ENCODE measurements around the gene CIAO3. TPM values are rescaled to one million over a fixed set of nuclear protein-coding genes. Genes with fewer than 3 reads are reported as not detected.

CIAO3 gene
- total RNA-seq, 1 donor from 2014 or later: 33.7 TPM

DNA sequence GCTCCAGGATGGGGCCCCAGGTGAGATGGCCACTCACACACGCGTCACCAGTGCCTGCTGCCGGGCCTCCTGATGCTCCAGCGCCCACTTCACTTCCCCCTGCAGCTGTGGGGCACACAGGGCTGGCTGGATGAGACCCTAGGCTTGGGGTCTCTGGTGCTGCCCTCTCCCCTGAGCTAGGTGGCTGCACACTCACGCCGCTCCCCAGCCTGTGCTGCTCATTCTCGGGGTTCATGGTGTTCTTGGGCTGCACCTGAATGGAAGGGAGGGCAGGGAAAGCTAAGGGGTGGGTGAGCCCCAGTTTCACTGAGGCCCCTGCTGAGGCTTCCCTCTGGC, 15.8 kb downstream of the CIAO3 start:
- DNase-seq (ENCODE audit: extremely low read depth, low read depth, low spot score): no peak

DNA sequence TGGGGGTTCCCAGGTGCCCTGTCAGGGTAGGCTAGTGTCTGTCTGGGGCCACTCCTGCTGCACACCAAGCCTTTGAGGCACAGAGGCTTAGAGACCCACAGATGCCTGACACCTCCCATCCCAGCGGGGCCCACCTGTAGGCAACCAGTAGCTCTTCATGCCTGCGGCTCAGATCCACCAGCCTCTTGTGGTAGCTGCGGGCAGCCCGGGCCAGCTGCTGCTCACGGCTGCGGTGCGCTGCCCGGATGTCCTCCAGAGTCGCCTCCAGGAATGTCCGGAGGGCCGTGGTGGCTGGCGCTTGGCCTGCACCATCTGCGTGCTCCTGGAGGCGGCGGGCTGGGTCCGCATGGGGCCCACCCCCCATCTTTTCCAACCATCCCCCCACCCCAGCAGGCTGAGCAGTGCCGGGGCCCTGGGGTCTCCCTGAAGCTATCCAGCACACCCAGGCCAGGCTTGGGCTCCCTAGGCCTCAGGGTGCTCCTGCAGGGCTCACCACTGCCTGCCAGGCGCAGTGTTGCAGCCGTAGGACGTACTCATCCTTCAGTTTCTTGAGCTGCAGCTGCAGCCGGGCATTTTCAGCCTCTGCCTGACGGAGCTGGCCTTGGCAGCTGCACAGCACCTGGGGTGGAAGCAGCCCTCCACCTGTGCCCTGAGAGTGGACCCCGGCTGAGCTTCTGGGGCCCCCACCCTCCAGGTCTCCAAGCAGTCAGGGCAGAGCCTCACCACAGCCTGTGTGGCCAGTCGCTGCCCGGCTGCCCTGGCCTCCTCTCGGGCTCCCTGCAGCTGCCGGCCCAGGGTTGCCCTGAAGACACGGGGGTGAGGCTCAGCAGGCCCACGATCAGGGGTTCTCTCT, 16.4 kb downstream of the CIAO3 start:
- no peak for DNase-seq (ENCODE audit: extremely low read depth, low read depth, low spot score)

- no peak for DNase-seq (ENCODE audit: extremely low read depth, low read depth, low spot score)
Observed at GRCh38 chr16:723695-724094, 17.1 kb downstream of the CIAO3 start.

DNA sequence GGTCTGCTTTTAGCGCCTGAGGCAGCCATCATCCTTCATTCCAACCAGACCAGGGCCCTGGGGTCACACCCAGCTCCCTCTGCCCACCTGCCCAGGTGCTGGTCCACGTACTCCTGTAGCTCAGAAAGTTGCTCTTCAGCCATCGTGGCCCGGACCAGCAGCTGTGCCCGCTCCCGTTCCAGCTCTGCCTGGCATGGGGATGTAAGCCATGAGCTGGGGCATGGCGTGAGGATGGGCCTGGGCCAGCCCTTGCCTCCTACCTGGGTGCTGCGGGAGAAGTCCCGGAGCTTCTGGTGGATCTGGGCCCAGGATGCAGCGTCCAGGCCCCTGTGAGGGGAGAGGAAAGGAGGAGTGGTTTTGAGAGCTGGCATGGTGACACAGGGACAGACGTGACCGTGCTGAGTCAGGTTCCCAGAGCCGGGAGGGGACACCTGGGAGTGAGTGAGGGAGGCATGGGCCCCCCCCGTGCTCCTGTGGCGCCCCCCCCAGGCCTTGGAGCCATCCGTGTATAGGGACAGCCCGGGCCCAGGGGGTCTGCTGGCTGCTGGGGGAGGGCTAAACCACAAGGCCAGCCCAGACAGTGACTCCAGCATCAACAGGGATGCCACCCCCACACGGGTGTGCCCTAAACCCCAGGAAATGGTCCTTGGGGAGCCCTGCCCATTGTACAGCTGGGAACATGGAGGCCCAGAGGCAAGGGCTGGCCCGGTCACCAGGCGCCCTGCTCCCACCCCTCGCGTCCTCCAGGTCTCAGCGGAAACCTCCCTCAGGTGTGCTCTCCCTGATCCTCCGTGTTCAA, 17.8 kb downstream of the CIAO3 start:
- no peak for DNase-seq (ENCODE audit: extremely low read depth, low read depth, low spot score)

DNA sequence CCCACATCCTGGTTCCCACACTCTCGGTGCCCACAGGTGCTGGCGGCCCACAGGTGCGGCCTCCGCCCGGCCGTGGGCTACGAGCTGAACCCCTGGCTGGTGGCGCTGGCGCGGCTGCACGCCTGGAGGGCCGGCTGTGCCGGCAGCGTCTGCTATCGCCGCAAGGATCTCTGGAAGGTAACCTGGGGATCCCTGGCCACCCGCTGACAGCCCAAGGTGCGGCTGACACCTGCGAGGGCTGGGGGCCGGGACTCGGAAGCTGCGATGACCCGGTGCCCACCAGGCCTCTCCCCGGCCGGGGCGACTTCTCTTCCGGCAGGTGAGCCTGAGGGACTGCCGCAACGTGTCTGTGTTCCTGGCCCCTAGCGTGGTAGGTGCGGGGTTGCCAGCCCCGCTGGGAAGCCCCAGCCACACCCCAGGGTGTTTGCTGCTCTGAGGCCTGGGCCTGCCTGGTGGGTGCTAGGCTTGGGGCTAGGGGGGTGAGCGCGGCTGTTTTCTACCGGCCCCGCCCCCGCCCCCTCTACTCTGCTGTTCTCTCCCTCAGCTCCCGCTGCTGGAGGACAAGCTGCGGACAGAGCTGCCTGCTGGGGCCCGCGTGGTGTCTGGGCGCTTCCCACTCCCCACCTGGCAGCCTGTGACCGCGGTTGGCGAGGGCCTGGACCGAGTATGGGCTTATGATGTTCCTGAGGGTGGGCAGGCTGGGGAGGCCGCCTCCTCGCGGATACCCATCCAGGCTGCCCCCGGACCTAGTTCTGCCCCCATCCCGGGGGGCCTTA, 18.8 kb downstream of the CIAO3 start:
- DNase-seq (ENCODE audit: extremely low read depth, low read depth, low spot score): no peak

GRCh38 chr16:720990-721764, 19.6 kb downstream of the CIAO3 start, which contains the start of gene ANTKMT:
Gene ANTKMT (plus strand): TSS chr16:721146. CDS start chr16:721275, 129 bp downstream.
- no peak for DNase-seq (ENCODE audit: extremely low read depth, low read depth, low spot score)

DNA sequence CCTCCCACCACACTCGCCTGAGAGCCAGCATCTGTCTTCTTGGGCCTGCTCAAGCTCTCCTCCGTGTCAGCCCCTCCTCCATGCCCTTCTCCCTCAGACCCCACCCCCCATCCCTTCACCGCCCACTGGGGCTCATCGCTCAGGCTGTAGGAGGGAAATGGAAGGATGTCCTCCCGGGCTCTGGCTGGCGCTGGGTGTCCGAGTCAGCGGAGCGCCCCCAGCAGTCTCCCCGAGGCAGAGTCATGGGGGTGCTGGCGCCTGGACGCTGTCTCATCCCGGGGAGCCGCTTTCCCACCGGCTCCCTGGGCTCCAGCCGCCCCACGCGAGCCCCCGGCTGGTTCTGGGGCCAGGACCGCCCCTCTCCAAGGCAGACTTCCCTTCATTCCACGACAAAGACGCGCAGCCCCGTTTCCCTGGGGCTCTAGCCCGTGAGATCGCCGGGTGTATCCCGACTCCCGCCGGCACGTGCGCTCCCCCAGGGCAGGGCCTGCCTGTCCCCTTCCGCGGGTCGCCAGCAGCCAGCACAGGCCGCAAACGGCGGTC, 20.3 kb downstream of the CIAO3 start:
- DNase-seq (ENCODE audit: extremely low read depth, low read depth, low spot score): no peak

- DNase-seq (ENCODE audit: extremely low read depth, low read depth, low spot score): no peak
Observed at GRCh38 chr16:719815-720446, 20.9 kb downstream of the CIAO3 start.

DNA sequence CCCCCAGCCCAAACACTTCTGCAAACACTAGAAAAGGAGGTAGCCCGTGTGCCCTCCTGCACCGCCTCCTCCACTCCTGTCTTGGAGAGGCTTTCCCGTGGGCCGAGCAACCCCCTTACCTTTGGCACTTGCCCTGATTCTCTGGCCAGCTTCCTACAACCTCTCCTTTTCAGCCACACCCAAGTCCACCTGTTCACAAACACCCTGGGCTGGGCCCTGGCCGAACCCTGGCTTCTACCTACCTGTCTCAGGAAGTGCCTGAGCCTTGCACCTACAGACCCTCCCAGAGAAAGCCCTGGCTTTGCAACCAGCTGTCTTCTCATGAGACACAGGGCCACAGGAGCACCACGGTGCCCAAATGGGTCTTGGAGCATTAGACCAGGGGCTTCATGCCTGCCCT, 21.9 kb downstream of the CIAO3 start:
- DNase-seq (ENCODE audit: extremely low read depth, low read depth, low spot score): no peak

GRCh38 chr16:718389-718788, 22.4 kb downstream of the CIAO3 start:
- DNase-seq (ENCODE audit: extremely low read depth, low read depth, low spot score): no peak

GRCh38 chr16:717450-718245, 23.1 kb downstream of the CIAO3 start:
- no peak for DNase-seq (ENCODE audit: extremely low read depth, low read depth, low spot score)

GRCh38 chr16:716768-717325, 23.9 kb downstream of the CIAO3 start:
- DNase-seq (ENCODE audit: extremely low read depth, low read depth, low spot score): no peak

GRCh38 chr16:716200-716568, 24.6 kb downstream of the CIAO3 start:
- DNase-seq (ENCODE audit: extremely low read depth, low read depth, low spot score): no peak

- DNase-seq (ENCODE audit: extremely low read depth, low read depth, low spot score): no peak
Observed at GRCh38 chr16:715477-716199, 25.2 kb downstream of the CIAO3 start.

DNA sequence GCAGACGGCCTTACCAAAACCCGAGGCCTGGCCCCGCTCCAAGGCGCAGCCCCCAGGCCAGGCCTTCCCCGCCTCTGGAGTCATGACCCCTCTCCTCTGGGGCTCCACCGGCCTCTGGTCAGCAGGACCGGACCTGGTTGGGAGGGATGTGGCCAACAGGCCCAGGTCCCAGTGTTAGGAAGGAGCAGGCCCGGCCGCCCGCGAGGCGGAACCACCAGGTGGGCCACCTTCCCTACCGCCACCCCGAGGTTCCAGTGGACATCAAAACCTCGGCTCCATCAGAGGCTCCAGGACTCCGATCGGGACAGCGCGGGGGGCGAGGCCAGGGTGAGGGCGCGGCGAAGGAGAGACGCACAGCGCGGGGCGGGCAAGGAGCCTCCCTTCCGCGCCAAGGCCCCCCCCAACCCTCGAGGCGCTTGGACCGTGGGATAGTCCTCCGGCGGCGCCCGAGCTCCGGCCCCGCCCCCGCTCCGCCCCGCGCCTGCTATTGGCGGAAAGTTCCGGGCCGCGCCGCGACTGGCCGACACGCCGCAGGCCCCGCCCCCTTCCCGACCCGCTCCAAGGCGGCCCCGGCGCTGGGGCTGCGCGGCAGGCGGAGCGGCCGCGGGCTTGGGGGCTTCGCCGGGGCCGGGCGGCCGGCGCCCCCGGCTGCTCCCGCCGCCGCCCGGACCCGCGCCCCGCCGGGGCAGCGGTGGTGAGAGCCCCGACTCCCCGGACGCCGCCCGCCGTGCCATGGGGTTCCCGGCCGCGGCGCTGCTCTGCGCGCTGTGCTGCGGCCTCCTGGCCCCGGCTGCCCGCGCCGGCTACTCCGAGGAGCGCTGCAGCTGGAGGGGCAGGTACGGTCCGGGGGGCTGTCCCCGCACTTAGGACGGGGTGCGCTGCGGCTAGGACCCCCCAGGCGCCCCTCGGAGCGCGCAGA, 26.0 kb downstream of the CIAO3 start, which contains the start of gene METRN:
Gene METRN, plus strand, starts transcription at position 561 of the 919 bp plus-strand sequence. Its CDS starts 172 bp downstream, at position 733.
- no peak for DNase-seq (ENCODE audit: extremely low read depth, low read depth, low spot score)

DNA sequence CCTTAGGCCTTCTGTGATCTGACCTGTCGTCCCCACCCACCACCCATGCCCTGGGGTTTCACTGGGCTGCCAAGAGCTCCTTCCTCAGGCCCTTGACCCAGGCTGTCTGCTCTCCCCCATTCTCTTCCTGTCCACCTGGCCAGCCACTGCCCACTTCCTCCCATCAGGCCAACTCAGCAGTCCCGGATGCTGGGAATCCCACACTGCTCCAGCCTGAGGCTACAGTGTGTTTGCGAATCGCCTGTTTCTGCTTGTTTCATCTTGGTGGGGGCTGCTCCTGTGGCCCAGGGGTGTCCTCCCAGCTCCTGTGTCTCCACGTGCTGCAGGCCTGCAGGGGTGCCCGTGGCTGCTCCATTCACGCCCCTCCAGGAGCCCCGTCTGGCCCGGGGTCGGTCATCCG, 26.7 kb downstream of the CIAO3 start:
- no peak for DNase-seq (ENCODE audit: extremely low read depth, low read depth, low spot score)

DNA sequence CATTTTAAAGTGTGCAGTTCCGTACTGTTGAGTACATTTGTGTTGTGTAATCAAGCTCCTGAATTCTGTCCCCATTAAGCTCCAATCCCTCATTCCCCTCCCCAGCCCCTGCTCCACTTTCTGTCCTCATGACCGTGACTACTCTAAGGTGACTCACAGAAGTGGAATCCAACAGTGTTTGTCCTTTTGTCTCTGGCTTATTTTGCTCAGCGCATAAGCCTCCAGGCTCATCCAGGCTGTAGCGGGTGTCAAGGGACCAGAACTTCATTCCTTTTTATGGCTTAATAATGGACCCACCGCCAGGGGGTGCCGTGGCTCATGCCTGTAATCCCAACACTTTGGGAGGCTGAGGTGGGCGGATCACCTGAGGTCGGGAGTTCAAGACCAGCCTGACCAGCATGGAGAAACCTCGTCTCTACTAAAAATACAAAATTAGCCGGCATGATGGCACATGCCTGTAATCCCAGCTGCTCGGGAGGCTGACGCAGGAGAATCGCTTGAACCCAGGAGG, 28.0 kb downstream of the CIAO3 start:
- peak; percentile 48 for DNase-seq (ENCODE audit: extremely low read depth, low read depth, low spot score)
